Measurements from ENCODE around the gene LIPC.

DNA sequence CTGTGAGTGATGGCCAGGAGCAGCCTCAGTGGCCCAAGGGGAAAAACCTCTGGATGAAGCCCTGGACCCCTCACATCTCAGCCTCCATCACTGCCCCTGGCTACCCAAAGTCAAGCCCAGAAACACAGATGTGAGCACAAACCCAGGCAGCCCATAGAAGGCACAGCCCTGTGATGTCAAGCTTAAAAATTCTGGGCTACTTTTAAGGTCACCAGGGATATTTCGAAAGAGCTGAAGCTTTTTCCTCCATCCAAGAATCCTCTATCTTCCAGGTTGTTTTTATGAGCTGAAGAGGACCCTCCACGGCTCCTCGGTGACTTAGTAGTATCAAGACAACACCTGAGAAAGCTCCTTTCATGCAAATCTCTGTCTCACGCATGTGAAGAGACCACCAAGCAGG lies 11.5 kb downstream of the LIPC start:
- no peak for TF ChIP-seq MAX (IDR thresholded peaks at IDR 0.05; ENCODE audit: low read depth)
- TF ChIP-seq, protein P1, sequence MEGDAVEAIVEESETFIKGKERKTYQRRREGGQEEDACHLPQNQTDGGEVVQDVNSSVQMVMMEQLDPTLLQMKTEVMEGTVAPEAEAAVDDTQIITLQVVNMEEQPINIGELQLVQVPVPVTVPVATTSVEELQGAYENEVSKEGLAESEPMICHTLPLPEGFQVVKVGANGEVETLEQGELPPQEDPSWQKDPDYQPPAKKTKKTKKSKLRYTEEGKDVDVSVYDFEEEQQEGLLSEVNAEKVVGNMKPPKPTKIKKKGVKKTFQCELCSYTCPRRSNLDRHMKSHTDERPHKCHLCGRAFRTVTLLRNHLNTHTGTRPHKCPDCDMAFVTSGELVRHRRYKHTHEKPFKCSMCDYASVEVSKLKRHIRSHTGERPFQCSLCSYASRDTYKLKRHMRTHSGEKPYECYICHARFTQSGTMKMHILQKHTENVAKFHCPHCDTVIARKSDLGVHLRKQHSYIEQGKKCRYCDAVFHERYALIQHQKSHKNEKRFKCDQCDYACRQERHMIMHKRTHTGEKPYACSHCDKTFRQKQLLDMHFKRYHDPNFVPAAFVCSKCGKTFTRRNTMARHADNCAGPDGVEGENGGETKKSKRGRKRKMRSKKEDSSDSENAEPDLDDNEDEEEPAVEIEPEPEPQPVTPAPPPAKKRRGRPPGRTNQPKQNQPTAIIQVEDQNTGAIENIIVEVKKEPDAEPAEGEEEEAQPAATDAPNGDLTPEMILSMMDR (IDR thresholded peaks at IDR 0.05) = no peak
- no peak for TF ChIP-seq NFIC (IDR thresholded peaks at IDR 0.05; ENCODE audit: borderline replicate concordance)
- no peak for TF ChIP-seq EP300 (IDR thresholded peaks at IDR 0.05; ENCODE audit: borderline replicate concordance in 1 of 2, low read depth in 1 of 2, low read length in 1 of 2)
- TF ChIP-seq TAF1 (IDR thresholded peaks at IDR 0.05; ENCODE audit: borderline replicate concordance, low read depth, low read length) = no peak
- no peak for TF ChIP-seq FOSL2 (IDR thresholded peaks at IDR 0.05; ENCODE audit: borderline replicate concordance, low read depth)
- no peak for TF ChIP-seq REST (IDR thresholded peaks at IDR 0.05; ENCODE audit: low read depth, low read length)
- TF ChIP-seq USF2 (IDR thresholded peaks at IDR 0.05; ENCODE audit: borderline replicate concordance, low read depth, low read length) = no peak
- no peak for TF ChIP-seq JUND (IDR thresholded peaks at IDR 0.05)
